Activated gamma-delta T cell treated with Interleukin-2 at 50 U/mL for 16 hours (primary cell): Measurements from ENCODE around the gene RHOT2.

Source experiments
- DNase-seq: peaks from one replicate; pipeline ENCODE4 v3.0.0-alpha.2; 2020

Gene RHOT2

DNA sequence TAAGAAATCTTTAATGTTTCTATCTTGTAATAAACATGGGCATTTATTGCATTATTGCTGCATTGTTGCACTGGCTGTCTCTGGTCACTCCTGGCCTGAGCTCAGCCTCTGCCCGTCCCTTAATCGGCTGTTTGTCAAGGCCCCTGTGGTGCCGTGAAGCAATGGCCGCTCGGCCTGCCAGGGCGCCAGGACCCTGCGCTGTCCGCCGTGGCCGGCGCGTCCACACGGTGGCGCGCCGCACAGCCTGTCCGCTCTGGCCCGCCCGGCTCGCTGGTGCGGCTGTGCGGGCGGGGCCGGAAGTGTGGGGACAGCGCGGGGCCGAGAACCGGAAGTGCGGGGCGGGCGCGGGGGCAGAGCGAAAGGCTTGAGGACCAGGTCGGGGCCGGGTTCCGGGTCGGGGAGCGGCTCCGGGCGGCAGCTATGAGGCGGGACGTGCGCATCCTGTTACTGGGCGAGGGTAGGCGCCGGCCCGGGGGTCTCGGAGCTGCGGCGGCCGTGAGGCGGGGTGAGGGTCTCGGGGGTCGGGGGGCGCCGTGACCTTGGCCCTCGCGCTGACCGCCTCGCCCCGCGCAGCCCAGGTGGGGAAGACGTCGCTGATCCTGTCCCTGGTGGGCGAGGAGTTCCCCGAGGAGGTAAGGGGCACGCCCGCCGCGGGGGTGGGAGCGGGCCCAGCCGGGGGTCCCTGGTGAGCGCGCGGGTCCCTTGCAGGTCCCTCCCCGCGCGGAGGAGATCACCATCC lies at the start of gene RHOT2:
Gene RHOT2 (plus strand): TSS at position 353 of the 739 bp plus-strand sequence. CDS start 68 bp downstream, at position 421.
- peak; percentile 94 for DNase-seq

DNA sequence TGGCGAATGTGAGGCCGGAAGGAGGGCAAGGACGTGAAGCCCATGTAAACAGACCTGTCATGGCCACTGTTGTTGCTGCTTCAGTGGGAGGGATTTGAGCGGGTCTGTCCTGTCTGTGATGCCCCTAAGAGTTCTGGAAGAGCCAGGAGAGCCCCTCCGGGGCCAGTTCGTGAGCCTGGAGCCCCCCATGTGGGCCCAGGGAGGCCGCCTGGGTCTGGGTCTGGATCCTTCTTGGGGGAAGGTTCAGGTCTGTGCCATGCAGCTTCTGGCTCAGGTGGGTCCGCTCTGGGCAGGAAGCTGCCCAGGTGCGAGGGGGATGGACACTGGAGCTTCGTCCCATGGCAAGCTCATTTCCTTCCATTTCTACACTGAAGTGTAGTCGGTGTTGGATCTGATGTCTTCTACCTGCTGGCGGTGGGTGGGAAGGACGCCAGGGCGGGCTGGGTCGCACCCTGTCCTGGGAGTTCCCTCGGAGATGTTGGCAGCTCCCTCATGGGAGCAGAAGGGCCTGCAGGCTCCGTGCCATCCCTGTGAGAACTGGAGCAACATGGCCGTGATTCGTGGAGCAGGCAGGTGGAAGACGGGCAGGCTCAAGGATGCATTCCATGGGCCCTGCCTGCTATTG lies 48.3 kb upstream of the RHOT2 start:
- no peak for DNase-seq

DNA sequence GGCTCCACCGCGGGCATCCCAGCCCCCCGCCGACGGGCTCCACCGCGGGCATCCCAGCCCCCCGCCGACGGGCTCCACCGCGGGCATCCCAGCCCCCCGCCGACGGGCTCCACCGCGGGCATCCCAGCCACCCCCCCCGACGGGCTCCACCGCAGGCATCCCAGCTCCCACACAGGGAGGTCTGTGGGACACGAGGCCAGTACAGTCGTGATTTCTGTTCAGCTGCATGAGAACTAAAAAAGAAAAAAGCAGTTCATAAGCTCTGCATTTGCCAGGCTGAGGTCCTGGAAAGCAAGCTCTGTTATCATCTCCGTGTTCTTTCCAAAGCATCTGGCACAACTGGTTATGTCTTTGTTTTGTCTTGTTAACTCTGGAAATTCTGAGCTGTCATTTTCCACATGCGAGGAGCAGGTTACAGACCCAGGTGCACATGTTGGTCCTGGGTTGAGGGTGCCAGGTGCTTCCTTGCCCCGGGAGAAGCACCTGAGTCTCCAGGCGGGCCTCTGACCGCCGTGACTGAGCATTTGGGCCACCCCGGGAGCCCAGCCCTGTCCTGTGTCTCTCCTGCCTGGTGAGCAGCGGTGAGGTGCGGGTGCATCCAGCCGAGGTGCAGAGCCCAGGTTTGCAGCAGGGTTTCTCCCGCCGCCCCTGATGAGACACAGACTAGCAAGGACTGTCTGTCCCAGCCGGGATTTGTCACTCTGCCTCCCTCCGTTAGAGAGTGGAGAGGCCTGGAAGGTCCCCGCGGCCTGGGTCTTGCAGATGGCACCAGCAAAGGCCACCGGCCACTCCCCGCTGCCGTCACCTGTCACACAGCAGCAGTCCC lies 47.0 kb upstream of the RHOT2 start:
- DNase-seq = no peak

DNA sequence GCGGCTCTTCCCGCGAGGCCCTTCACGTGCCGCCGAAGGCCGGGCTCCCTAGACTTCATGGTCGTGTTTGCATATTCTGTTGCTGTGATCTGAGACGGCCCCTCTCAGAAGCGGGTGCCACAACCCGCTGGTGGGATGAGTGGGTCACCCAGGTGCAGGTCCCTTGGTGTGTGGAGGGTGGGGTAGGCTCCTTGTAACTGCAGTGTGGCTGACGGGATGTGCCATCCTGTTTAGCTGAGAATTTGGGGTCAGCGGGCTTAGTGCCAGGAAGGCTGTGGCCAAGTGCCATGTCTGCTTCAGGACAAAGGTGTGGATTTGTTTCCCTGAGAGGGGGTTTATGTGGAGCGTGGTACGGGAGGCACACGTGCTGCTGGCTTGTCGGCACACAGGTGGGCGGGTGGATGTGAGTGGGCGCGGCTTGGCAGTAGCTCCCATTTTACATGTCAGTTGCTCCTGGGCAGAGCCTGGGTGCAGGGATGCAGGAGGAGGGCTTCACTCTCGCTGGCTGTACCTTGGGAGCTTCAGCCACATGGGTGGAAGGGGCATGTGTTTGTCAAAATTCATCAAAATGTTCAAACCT lies 46.3 kb upstream of the RHOT2 start:
- DNase-seq = no peak

GRCh38 chr16:622920-623280 lies 45.0 kb upstream of the RHOT2 start:
- DNase-seq = no peak

- no peak for DNase-seq
Observed at GRCh38 chr16:624526-625070, 43.3 kb upstream of the RHOT2 start.

GRCh38 chr16:625117-625976 lies 42.6 kb upstream of the RHOT2 start:
- no peak for DNase-seq

DNA sequence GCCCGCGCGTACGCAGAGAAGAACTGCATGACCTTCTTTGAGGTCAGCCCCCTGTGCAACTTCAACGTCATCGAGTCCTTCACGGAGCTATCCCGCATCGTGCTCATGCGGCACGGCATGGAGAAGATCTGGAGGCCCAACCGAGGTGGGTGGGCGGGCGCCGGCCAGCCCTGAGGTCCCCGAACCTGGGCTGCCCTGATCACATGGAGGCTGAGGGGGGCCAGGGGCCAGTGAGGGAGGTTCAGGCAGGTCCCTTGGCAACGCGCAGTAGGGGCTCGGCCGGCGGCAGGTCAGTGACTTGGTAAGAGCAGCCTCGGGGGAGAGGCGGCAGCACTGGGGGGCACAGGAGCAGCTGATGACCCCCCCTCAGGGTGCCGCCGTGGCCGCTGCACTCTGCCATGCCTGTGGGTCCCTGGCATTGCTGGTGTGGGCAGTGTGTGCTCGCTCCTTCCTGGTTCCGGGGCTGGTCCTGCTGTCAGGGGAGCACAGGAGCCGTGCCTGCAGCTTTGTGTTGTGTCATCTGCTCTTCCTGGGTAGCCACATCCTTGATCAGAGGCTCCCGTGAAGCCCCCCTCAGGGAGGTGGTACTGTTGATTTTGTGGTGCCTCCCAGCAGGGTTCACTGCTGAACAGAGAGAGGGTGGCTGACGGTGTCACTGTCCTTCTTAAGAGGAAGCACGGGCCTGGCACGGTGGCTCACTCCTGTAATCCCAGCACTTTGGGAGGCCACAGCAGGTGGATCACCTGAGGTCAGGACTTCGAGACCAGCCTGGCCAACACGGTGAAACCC lies 41.8 kb upstream of the RHOT2 start:
- DNase-seq = no peak

DNA sequence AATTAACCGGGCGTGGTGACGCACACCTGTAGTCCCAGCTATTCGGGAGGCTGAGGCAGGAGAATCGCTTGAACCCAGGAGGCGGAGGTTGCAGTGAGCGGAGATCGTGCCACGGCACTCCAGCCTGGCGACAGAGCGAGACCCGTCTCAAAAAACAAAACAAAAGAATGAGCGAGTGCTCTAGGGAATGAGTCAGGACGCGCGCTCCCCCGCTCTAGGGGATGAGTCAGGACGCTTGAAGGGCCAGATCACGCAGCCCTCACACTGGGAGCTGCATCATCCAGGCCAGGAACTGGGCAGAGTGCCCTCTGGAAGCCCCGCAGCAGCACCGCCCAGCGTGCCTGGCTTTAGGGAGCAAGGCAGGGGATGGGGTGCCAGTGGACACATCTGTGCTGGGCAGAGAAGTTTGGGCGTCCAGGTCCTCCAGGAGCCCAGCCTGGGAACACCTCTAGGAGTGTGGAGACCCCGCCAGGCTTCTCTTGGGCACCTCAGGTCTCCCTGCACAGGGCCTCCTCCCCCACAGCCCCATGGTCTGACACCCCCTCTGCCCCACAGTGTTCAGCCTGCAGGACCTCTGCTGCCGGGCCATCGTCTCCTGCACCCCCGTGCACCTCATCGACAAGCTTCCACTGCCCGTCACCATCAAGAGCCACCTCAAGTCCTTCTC lies 41.0 kb upstream of the RHOT2 start:
- DNase-seq = no peak

DNA sequence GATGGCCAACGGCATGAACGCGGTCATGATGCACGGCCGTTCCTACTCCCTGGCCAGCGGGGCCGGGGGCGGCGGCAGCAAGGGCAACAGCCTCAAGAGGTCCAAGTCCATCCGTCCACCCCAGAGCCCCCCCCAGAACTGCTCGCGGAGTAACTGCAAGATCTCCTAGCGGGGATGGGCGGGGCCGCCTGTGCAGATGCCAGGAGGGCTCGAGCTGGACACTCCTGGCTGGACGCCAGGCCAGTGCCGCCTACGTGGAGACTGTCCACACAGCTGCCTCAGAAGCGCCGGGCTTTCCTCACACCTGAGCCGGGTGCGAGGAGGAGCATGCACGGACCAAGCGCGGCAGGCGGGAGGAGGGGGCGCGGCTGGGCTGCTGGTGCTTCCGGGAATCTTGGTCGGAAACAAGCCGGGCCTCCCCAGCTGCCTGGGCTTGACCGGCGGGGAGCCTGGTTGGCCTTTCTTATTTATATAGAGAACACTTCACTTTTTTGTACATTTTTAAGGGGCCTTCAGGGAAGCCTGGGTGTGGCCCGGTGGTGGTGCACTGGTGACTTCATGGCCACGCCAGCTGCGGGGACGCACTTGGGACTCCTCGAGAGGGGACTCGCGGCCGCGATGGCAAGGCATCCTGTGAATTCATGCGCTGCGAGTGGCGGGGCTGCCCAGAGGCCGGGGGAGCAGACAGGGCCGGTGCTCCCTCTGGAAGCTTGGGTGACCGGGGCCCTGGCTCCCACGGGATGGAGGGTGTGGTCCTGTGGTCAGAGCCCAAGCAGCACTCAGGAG lies 40.3 kb upstream of the RHOT2 start:
- no peak for DNase-seq

DNA sequence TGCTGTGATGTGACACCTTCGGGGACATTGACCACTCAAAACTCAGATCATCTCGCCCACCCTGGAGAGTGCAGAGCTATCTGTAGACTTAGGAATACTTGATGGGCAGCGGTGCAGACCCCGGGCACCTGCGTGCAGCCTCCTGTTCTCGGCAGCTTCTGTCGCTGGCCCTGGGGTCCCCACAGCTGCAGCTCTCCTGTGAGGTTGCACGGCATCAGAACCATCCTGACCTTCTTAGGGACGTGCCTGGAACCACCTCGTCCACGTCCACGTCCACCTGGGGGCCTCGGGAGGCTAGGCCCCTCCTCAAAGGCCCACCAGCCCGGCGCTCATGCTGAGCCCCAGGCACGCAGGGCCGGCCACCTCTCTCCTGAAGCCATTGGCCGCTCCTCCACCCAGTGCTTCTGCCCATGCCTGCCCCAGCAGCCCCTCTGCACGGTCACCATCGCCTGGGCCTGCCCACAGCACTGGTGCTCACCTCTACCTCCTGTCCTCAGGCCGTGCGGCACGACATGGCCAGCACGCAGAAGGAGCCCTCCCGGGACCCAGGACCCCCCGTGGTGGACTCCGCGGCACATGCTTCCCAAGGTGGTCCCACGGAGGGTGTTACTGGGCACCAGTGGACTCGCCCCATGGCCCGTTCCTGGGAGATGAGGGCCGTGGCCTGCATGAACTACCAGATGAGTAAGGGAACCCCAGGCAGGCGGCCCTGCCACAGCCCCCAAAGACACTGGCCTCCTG lies 39.4 kb upstream of the RHOT2 start:
- DNase-seq = no peak

DNA sequence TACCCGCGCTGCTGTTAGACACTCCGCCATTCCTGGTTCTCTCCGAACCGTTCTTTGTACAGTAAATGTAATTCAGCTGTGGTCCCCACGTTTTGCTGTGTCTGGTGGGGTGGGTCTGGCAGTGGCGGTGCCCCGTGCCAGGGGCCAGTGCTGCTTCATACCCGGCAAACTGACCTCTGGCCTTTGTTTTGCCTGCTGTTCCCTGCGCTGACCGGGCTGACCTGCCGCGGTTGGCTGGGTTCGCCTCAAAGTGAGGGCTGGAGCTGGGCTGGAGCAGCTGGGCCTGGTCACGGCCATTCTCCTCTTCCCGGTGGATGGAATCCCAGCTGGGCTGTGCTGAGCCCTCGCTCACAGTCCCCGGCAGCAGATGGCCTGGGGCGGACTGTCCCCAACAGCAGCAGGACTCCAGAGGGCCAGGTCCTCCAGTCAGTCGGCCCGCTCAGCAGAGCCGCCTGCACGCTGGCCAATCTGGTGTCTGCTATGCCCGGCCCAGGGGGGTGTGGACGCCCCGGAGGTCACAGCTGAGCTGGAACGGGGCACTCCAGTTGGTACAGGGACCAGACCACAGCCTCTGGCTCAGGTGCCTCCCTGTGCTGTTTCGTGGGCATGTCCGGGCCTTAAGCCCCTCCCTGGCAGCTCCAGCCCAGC lies 38.6 kb upstream of the RHOT2 start:
- no peak for DNase-seq

- no peak for DNase-seq
Observed at GRCh38 chr16:629833-630248, 38.1 kb upstream of the RHOT2 start.

DNA sequence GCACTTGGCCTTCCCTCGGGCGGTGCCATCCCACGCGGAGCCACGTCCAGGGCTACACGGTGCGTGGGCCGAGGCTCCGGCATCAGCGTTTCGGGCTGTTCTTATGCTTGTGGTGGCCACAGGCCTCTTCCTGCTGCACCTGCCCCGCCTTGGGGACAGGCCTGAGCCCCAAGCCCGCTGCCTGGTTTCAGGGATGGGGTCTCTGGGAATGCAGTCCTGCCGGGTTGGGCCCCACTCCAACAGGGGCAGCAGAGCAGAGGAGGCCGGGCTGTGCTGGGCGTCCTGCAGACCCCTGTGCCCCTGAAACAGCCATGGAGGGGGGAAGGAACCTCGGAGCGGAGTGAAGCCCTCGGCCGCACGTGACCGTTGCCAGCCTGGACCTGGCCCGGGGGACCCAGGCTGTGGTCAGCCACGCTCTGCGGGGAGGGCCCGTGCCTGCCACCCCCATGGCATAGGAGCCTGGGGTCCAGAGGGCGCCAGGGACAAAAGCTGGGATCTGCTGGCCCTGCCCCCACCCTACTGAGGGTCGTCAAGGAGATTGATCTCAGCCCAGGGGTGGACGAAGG lies 37.6 kb upstream of the RHOT2 start:
- DNase-seq = no peak

DNA sequence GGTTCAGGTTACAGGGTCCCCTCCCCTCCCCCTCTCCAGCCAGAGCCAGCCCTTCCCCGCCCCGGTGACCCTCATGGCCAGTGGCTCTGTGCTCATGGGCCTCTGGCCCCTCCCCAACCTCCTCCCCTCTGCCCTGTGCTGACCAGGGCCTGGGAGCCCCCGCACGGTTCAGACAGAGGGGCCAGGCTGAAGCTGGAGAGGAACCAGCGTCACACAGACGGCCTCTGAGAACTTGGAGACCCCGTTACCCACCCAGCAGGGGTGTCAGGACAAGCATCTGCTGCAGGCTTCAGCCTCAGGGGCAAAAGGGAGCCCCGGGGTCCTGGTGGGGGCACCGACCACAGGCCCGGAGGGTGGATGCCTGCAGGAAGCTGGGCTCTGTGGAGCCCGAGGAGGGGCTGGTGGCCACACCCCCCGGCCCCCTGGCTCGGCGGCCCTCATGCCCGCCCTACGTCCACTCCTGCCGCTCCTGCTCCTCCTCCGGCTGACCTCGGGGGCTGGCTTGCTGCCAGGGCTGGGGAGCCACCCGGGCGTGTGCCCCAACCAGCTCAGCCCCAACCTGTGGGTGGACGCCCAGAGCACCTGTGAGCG lies 37.0 kb upstream of the RHOT2 start, which contains the start of gene WFIKKN1:
Gene WFIKKN1 (plus strand): TSS at position 171 of the 591 bp plus-strand sequence. CDS start 269 bp downstream, at position 440.
- no peak for DNase-seq

GRCh38 chr16:631808-632358 lies 36.0 kb upstream of the RHOT2 start:
- DNase-seq = no peak
